NCI-H1092 (cell line): ENCODE measurements around the gene GCSAM.

Experiments
- DNase-seq: peaks from one replicate; lab custom pipeline; 2025; lab: John Stamatoyannopoulos, UW

Gene GCSAM

GRCh38 chr3:112129925-112130637, 3.0 kb downstream of the GCSAM start:
- no peak for DNase-seq

- DNase-seq, result no peak
Measured at GRCh38 chr3:112128843-112129727, 4.0 kb downstream of the GCSAM start.

- no peak for DNase-seq
Measured at GRCh38 chr3:112127522-112128494, 5.2 kb downstream of the GCSAM start.

- no peak for DNase-seq
Measured at GRCh38 chr3:112126511-112126911, 6.5 kb downstream of the GCSAM start.

- DNase-seq, result no peak
Measured at GRCh38 chr3:112124907-112125607, 8.0 kb downstream of the GCSAM start.

- DNase-seq, result no peak
Measured at GRCh38 chr3:112123548-112123947, 9.5 kb downstream of the GCSAM start.

GRCh38 chr3:112122870-112123269, 10.2 kb downstream of the GCSAM start:
- DNase-seq, result no peak

- DNase-seq, result no peak
Measured at GRCh38 chr3:112121577-112122547, 11.2 kb downstream of the GCSAM start.

GRCh38 chr3:112119962-112120836, 12.8 kb downstream of the GCSAM start:
- DNase-seq, result no peak

- no peak for DNase-seq
Measured at GRCh38 chr3:112117841-112118571, 15.0 kb downstream of the GCSAM start.

- no peak for DNase-seq
Measured at GRCh38 chr3:112117415-112117814, 15.6 kb downstream of the GCSAM start.

- no peak for DNase-seq
Measured at GRCh38 chr3:112116748-112117186, 16.3 kb downstream of the GCSAM start.

- DNase-seq, result no peak
Measured at GRCh38 chr3:112115806-112116383, 17.2 kb downstream of the GCSAM start.

GRCh38 chr3:112115161-112115739, 17.8 kb downstream of the GCSAM start:
- no peak for DNase-seq

GRCh38 chr3:112114576-112115160, 18.4 kb downstream of the GCSAM start:
- DNase-seq, result no peak

GRCh38 chr3:112111785-112112402, 21.2 kb downstream of the GCSAM start:
- peak; percentile 40 for DNase-seq

- no peak for DNase-seq
Measured at GRCh38 chr3:112109322-112109721, 23.7 kb downstream of the GCSAM start.
